Epithelial cell of proximal tubule (primary cell): ENCODE data around the gene IGF2R. TPM values are rescaled to one million over a fixed set of nuclear protein-coding genes. Genes with fewer than 3 reads are reported as not detected.

Experiments
- DNase-seq: peaks from one replicate; pipeline ENCODE4 v3.0.0-alpha.2; 2011; ENCODE audit warnings: low read depth
- H3K4me3 ChIP-seq: 2 replicates; pipeline ENCODE4 v1.5.1; 2011; ENCODE audit warnings: low read depth, mild to moderate bottlenecking, low read length
- CTCF ChIP-seq: conservative IDR thresholded peaks from 2 replicates; pipeline ENCODE4 v1.5.1; 2012; ENCODE audit warnings: low read depth, mild to moderate bottlenecking, low read length
- total RNA-seq: library from RNA; depleted of rRNA; stranded (reverse); fragments of >200 nt; gene quantifications from 2 replicates; pipeline ENCODE4 v1.2.3, GENCODE V29; 2015

IGF2R gene
- total RNA-seq, 1 donor from 2014 or later: 50.8 TPM

GRCh38 chr6:160092602-160093001 lies 123.7 kb downstream of the IGF2R start:
- H3K4me3 ChIP-seq: no peak overlapping the region
- no peak for TF ChIP-seq CTCF
- DNase-seq: no peak

- no peak overlapping the region for H3K4me3 ChIP-seq
- TF ChIP-seq CTCF: no peak
- no peak for DNase-seq
These were observed 124.2 kb downstream of the IGF2R start for GRCh38 chr6:160093061-160093460.

- H3K4me3 ChIP-seq: no peak overlapping the region
- no peak for DNase-seq
- TF ChIP-seq CTCF: no peak
These were observed 125.1 kb downstream of the IGF2R start for GRCh38 chr6:160093946-160094345.

- no peak for DNase-seq
- H3K4me3 ChIP-seq: no peak overlapping the region
- TF ChIP-seq CTCF: no peak
These were observed 126.4 kb downstream of the IGF2R start for GRCh38 chr6:160095146-160095845.

- TF ChIP-seq CTCF: no peak
- DNase-seq: no peak
- no peak overlapping the region for H3K4me3 ChIP-seq
These were observed 132.7 kb downstream of the IGF2R start for GRCh38 chr6:160101277-160102205.

GRCh38 chr6:160102399-160102798 lies 133.5 kb downstream of the IGF2R start:
- TF ChIP-seq CTCF: no peak
- DNase-seq: no peak
- no peak overlapping the region for H3K4me3 ChIP-seq
